Stimulated activated CD8-positive, alpha-beta memory T cell treated with anti-CD3 and anti-CD28 coated beads, Interleukin-15, amount 100 ng/mL, for 1 hour (primary cell): ENCODE measurements around the gene PARD3.

Source experiments
- DNase-seq: peaks from one replicate; pipeline ENCODE4 v3.0.0-alpha.2; 2020; ENCODE audit warnings: low read depth

The PARD3 gene

DNA sequence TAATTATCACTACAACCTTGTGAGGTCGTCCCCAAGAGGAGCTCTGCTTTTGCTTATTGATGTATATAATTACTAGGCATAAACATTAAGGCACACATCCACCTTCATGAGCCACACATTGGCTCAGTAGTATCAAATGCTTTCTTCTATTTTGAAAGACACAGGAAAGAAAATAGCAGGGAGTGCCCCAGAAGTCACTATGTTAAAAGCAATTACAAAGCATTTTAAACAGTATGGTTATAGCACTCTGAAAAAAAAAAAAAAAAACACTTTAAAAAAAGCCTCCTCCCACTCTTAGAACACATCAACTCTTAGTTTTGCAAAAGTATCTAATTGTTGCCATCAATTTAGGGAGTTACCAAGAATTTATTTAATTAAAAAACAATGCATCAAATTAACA lies 474.2 kb downstream of the PARD3 start:
- DNase-seq: no peak

DNA sequence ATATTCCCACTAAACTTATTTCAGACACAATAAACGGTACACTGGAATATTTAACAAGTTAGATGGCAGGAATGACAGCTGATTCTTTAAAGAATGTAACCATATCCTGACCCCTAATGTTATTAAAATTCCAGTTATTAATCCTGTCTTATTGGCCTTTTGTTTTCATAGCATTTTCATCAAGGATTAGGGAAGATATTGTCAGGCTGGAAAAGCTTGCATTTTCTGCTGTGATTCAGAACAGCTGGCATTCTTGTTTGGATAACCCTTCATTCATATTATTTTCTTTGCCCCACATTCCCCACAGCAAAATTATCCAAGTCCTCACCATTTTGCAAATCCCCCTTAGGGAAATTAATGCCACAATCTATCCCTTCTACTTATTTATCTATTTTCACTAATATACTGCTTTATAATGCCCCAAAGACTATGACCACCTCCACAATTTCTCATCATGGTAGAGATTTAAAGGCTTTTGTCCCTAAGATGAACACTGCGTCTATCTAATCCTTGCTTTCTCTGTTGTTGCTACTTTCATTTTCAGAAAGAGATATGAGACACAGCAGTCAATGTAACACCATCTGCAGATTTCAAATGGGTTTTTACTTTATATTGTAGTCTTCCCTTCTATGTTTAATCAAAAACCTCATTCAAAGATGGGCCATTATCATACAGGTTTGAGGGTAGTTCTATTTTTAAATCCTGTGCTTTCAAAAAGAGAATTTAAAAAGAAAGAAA lies 475.1 kb downstream of the PARD3 start:
- no peak for DNase-seq

DNA sequence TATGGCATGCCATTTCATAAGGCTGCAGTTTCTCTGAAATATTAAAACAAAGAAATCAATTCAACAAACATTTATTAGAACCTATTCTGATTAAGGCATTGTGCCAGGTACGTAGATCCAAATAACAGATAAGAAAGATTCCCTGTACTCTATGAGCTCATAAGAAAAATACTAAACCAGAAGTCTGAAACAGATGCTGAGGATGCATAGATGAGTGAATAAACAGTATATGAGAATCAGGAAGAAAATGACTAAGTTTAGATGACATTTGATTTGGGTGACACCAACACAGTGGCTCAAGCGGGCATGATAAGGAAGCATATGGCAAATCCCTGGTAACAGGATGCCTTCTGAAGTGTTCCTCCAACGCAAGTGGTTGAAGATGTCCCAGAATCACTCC lies 477.2 kb downstream of the PARD3 start:
- no peak for DNase-seq

- no peak for DNase-seq
Observed at GRCh38 chr10:34335960-34336690, 479.0 kb downstream of the PARD3 start.

GRCh38 chr10:34334908-34335307 lies 480.2 kb downstream of the PARD3 start:
- no peak for DNase-seq

DNA sequence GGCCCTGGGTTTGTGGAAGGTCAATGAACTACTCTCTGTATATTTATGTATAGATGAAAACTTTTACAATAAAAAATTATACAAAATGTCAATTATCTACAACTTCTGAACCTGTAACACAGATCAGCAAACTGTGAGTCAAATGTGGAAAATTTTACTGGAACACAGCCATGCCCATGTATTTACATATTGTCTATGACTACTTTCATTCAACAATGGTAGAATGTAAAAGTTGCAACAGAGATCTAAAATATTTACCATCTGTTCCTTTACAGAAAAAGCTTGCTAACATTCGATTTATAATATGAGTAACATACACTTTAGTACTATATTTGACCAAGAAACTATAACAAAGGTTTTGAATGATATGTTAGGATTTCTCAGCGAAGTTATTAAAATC lies 481.6 kb downstream of the PARD3 start:
- DNase-seq: no peak

- no peak for DNase-seq
Observed at GRCh38 chr10:34327184-34327583, 487.9 kb downstream of the PARD3 start.

GRCh38 chr10:34323192-34323591 lies 491.9 kb downstream of the PARD3 start:
- no peak for DNase-seq

DNA sequence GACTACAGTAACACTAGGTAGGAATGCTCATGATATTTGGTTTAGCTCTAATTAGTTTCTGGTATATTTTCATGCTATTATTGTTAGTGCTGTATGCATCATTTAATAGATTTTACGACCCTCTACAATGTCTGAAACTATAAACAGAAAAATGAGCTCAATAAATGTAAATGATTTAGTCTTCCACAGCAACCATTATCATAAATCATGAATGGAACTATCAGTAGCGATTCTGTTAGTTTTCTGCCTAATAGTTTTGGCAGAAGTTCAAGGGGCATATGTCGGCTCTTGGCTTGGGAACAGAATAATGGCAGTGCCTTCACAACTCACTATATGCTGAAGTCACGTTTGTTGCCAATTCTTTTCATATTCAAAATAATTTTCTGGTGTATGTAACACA lies 494.8 kb downstream of the PARD3 start:
- no peak for DNase-seq

DNA sequence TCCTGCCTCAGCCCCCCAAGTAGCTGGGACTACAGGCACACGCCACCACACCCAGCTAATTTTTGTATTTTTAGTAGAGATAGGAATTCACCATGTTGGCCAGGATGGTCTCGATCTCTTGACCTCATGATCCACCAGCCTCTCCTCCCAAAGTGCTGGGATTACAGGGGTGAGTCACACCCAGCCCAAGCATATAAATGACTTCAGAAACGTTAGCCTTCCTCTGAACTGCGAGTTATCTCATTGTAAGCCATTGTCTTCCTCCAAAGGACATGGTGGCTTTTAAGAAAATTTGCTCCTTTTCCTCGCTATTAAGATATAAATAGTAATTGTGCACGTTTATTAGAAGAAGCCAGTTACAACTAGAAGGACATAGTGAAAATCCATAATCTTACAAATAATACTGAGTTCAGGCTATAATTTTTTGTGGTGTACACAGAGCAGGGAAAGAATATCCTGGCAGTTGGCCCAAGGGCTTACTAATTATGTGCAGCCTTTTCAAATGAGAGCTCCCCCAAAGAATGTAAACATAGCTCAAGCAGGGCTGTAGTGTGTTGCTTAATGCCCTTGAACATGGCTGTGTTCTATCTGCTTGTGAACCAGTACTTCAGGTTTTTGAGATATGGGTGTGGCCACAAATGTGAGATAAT lies 495.8 kb downstream of the PARD3 start:
- no peak for DNase-seq

GRCh38 chr10:34316154-34316553 lies 498.9 kb downstream of the PARD3 start:
- no peak for DNase-seq

- DNase-seq: no peak
Observed at GRCh38 chr10:34314457-34314856, 500.6 kb downstream of the PARD3 start.

DNA sequence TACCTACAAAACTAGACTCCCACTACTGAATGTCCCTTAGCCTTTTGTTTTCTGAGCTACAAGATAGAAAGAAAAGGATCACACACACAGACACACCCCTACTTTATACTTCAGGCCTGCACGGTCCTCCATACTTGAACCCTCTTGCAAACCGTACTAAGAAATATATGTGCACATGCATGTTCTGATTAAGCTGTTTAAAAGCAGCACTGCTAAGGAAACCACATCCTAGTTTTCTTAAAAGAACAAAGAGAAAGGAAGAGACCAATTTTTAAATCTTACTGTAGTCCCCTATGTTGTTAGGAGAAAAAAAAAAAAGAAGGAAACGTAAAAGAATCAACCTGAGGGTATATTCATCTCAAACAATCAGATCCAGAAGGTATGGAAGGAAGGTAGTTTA lies 501.2 kb downstream of the PARD3 start:
- no peak for DNase-seq

DNA sequence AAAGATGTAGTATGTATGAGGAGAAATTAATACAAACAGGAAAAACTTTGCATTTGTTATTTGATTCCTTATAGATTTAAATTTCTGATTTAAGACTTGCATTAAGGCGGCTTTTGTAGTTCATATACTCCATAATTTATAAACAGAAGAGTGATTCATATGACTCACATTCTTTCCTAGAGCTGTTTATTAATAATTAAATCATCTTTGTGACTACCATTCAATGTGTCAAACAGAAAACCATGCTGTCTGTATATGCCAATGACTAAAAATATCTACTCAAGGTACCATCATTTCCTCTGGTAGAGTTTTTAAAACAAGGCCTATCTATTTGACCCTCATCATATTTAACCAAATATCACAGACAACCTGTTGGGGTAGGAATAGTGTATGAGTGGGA lies 501.7 kb downstream of the PARD3 start:
- no peak for DNase-seq

DNA sequence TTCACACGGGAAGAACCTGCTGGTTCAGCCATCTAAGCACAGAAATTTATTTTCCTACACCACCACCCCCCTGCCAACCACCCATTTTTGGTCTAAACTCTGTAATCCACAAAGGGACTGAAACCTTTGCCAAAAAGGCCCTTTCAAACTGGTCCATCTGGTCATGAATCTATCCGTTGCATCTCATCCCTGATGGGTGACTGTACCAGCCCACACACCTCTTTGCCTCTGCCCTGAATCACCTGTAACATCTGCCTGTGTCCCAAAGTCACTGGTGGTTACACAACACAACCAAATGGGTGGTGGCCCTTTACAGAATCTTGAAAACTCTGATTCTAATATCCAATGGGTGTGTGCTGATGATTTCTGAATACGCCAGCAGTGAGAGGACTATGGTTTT lies 503.4 kb downstream of the PARD3 start:
- no peak for DNase-seq

- DNase-seq: no peak
Observed at GRCh38 chr10:34310234-34310633, 504.9 kb downstream of the PARD3 start.

GRCh38 chr10:34305189-34305588 lies 509.9 kb downstream of the PARD3 start:
- no peak for DNase-seq

- no peak for DNase-seq
Observed at GRCh38 chr10:34303022-34303421, 512.1 kb downstream of the PARD3 start.

- DNase-seq: no peak
Observed at GRCh38 chr10:34299105-34299611, 515.9 kb downstream of the PARD3 start.

GRCh38 chr10:34298346-34298818 lies 516.7 kb downstream of the PARD3 start:
- DNase-seq: no peak

- no peak for DNase-seq
Observed at GRCh38 chr10:34297541-34298345, 517.4 kb downstream of the PARD3 start.

GRCh38 chr10:34295142-34295548 lies 520.0 kb downstream of the PARD3 start:
- DNase-seq: no peak
